ENCODE data around the gene EVI5.

EVI5 gene

DNA sequence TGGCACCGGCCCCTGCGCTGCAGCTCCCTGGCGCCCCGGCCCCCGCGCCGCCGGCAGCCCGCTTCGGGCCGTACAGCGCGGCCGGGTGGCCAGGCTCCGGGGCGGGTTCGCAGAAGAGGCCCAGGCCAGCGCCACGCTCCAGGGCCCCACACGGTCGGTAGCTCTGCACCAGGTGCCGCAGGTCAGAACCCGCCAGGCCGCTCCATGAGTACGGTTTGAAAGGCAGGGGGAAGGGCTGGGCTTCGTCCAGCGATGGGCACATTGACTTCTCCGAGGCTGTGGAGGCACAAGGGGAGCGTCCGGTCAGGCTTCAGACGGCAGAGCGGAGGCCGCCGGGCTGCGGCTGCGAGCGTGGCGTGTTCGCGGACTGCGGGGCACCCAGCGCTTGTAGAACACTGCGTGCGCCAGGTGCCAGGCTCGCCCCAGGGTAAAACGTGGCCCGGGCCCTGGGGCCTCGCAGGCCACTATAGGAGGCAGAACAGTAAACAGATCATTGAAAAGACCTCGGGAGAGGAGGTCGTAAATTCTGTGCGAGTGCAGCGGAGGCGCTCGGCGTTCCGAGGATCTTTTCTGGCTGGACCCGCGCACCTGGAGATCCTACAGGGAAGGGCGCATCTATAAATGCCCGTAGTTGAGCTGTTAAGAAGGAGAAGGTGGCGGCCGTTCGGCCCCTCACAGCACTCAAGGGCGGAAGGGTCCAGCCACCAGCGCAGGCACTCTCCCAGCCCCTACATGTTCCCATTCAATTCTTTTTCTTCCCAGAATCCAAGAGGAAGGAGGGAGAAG is 303.9 kb downstream of the EVI5 start:
- Histone ChIP-seq H3K9me3 (ENCODE audit: control insufficient read depth, low read length) (no peaks in the 10 kb centered on the region), H3K4me3 (ENCODE audit: low read length) (no peak overlapping the region), H3K36me3 (ENCODE audit: control insufficient read depth, insufficient read depth, low read length, severe bottlenecking) (no peaks in the 10 kb centered on the region), H3K9ac (ENCODE audit: low read length) (no peak overlapping the region), H3K4me1 (ENCODE audit: control insufficient read depth, insufficient read depth, low read length) (peaks cover 47% of the 10 kb centered on the region), H3K27me3 (replicated peaks; ENCODE audit: control insufficient read depth, insufficient read depth, low read length) (peaks cover 82% of the 10 kb centered on the region)
- DNase-seq (ENCODE audit: low read depth): no peak

DNA sequence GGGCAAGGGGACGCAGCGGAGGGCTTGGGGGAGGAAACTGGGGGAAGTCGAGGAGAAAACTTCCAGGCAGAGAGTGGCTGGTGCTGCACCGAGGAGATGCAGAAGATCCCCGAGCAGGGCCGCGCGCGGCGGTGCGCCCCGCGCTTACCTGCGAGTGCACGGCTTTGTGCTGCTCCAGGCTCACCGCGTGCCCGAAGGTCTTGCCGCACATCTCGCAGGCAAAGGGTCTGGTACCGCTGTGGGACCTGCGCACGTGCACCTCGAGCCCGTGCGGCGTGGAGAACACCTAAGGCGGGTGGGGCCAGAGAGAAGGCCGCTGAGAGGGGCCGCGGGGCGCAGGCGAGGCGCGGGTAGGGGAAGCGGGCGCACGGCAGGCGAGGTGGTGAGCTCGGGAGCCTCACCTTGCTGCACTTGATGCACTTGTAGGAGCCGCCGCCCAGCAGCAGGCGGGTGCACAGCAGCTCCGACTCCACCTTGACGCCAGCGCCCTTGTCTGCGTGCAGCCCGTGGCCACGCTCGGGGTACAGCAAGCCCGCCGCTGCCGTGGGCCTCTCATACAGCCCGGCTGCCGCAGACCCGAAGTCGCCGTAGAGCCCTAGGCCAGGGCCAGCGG is 304.6 kb downstream of the EVI5 start:
- H3K27me3 ChIP-seq (replicated peaks; ENCODE audit: control insufficient read depth, insufficient read depth, low read length): peaks cover 82% of the 10 kb centered on the region
- no peak overlapping the region for H3K4me3 ChIP-seq (ENCODE audit: low read length)
- DNase-seq (ENCODE audit: low read depth): no peak
- peaks cover 40% of the 10 kb centered on the region for H3K4me1 ChIP-seq (ENCODE audit: control insufficient read depth, insufficient read depth, low read length)
- no peaks in the 10 kb centered on the region for H3K9me3 ChIP-seq (ENCODE audit: control insufficient read depth, low read length)
- H3K9ac ChIP-seq (ENCODE audit: low read length): no peak overlapping the region
- no peaks in the 10 kb centered on the region for H3K36me3 ChIP-seq (ENCODE audit: control insufficient read depth, insufficient read depth, low read length, severe bottlenecking)

DNA sequence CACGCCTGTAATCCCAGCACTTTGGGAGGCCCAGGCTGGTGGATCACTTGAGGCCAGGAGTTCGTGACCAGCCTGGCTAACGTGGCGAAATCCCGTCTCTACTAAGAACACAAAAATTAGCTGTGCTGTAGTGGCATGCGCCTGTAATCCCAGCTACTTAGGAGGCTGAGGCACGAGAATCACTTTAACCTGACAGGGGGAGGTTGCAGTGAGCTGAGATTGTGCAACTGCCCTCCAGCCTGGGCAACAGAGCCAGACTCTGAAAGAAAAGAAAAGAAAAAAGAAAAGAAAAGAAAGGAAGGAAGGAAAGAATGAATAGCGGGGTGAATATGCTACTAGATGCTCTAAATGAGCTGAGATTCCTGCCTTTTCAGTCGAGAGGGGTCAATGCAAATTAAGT is 305.3 kb downstream of the EVI5 start:
- Histone ChIP-seq H3K4me3 (ENCODE audit: low read length) (no peak overlapping the region), H3K9ac (ENCODE audit: low read length) (no peak overlapping the region), H3K27me3 (replicated peaks; ENCODE audit: control insufficient read depth, insufficient read depth, low read length) (peaks cover 82% of the 10 kb centered on the region), H3K9me3 (ENCODE audit: control insufficient read depth, low read length) (no peaks in the 10 kb centered on the region), H3K36me3 (ENCODE audit: control insufficient read depth, insufficient read depth, low read length, severe bottlenecking) (no peaks in the 10 kb centered on the region), H3K4me1 (ENCODE audit: control insufficient read depth, insufficient read depth, low read length) (peaks cover 33% of the 10 kb centered on the region)
- DNase-seq (ENCODE audit: low read depth): no peak

GRCh38 chr1:92478393-92478792 is 306.5 kb downstream of the EVI5 start:
- no peak for DNase-seq (ENCODE audit: low read depth)
- no peak overlapping the region for H3K9ac ChIP-seq (ENCODE audit: low read length)
- H3K36me3 ChIP-seq (ENCODE audit: control insufficient read depth, insufficient read depth, low read length, severe bottlenecking): no peaks in the 10 kb centered on the region
- H3K27me3 ChIP-seq (replicated peaks; ENCODE audit: control insufficient read depth, insufficient read depth, low read length): peaks cover 76% of the 10 kb centered on the region
- no peaks in the 10 kb centered on the region for H3K9me3 ChIP-seq (ENCODE audit: control insufficient read depth, low read length)
- H3K4me1 ChIP-seq (ENCODE audit: control insufficient read depth, insufficient read depth, low read length): peaks cover 24% of the 10 kb centered on the region
- no peak overlapping the region for H3K4me3 ChIP-seq (ENCODE audit: low read length)

DNA sequence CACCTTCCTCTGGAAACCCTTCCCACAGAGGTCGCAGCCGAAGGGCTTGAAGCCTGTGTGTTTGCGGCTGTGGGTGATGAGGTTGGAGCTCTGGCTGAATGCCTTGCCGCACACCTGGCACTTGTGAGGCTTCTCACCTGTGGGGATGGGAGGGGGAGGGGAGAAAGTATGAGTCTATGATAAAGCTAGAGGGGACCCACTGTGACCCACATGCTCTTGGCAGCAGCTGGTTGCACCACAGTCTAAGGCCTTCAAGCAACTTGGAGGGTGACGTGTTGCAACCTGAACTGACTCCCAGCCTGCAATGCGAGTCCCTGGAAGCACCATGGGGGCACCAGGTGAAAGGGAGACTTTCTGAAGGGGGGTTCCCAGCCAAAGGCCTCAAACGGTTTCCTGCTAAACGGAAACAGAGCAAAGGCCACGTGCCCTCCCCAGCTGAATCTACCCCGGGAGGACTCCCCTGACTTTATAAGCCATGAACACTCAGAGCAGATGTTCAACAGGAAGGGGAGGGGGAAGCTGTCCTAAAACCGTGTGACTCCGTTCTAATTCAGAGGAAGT is 308.8 kb downstream of the EVI5 start:
- Histone ChIP-seq H3K36me3 (ENCODE audit: control insufficient read depth, insufficient read depth, low read length, severe bottlenecking) (no peaks in the 10 kb centered on the region), H3K4me3 (ENCODE audit: low read length) (no peak overlapping the region), H3K9me3 (ENCODE audit: control insufficient read depth, low read length) (no peaks in the 10 kb centered on the region), H3K4me1 (ENCODE audit: control insufficient read depth, insufficient read depth, low read length) (peaks cover 4% of the 10 kb centered on the region), H3K27me3 (replicated peaks; ENCODE audit: control insufficient read depth, insufficient read depth, low read length) (peaks cover 54% of the 10 kb centered on the region), H3K9ac (ENCODE audit: low read length) (no peak overlapping the region)
- no peak for DNase-seq (ENCODE audit: low read depth)

- H3K27me3 ChIP-seq (replicated peaks; ENCODE audit: control insufficient read depth, insufficient read depth, low read length): peaks cover 49% of the 10 kb centered on the region
- H3K36me3 ChIP-seq (ENCODE audit: control insufficient read depth, insufficient read depth, low read length, severe bottlenecking): no peaks in the 10 kb centered on the region
- H3K4me1 ChIP-seq (ENCODE audit: control insufficient read depth, insufficient read depth, low read length): no peaks in the 10 kb centered on the region
- H3K9ac ChIP-seq (ENCODE audit: low read length): no peak overlapping the region
- no peaks in the 10 kb centered on the region for H3K9me3 ChIP-seq (ENCODE audit: control insufficient read depth, low read length)
- H3K4me3 ChIP-seq (ENCODE audit: low read length): no peak overlapping the region
- no peak for DNase-seq (ENCODE audit: low read depth)
Measured at GRCh38 chr1:92475029-92475428, 309.9 kb downstream of the EVI5 start.

DNA sequence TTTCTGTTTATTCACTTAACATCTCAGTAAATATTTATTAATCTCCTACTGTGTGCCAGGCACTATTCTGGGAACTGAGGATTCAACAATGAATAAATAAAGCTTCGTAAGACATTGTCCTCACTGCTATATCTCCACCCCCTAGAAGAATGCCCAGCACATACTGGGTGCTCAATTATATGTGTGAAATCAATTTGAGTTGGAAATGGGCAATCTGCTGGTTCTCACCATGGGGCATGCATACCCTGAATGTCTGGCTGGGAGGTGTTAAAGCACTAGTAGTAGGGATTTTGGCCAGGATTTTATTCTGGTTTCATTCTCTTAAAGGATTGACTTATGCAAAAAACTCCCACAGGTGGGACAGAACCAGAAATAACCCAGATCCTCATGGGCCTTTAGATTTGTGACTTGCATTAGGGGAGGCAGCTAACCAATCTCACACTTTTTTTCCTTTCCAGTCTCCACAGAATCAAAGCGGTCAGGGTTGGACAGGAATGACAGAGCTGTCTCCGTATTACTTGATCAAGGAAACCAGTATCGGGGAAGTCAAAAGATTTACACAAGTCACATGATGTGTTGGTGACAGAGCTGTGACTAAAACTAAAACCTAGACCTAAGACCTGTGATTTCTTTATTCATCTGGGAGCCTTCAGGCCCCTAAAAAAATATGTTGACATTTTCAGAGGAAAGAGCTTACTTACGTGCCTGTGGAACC is 311.0 kb downstream of the EVI5 start:
- no peaks in the 10 kb centered on the region for H3K4me1 ChIP-seq (ENCODE audit: control insufficient read depth, insufficient read depth, low read length)
- no peaks in the 10 kb centered on the region for H3K36me3 ChIP-seq (ENCODE audit: control insufficient read depth, insufficient read depth, low read length, severe bottlenecking)
- DNase-seq (ENCODE audit: low read depth): no peak
- no peak overlapping the region for H3K4me3 ChIP-seq (ENCODE audit: low read length)
- H3K9ac ChIP-seq (ENCODE audit: low read length): no peak overlapping the region
- peaks cover 39% of the 10 kb centered on the region for H3K27me3 ChIP-seq (replicated peaks; ENCODE audit: control insufficient read depth, insufficient read depth, low read length)
- H3K9me3 ChIP-seq (ENCODE audit: control insufficient read depth, low read length): no peaks in the 10 kb centered on the region

GRCh38 chr1:92470216-92470615 is 314.7 kb downstream of the EVI5 start:
- H3K27me3 ChIP-seq (replicated peaks; ENCODE audit: control insufficient read depth, insufficient read depth, low read length): peaks cover 13% of the 10 kb centered on the region
- no peaks in the 10 kb centered on the region for H3K4me1 ChIP-seq (ENCODE audit: control insufficient read depth, insufficient read depth, low read length)
- no peak for DNase-seq (ENCODE audit: low read depth)
- no peaks in the 10 kb centered on the region for H3K9me3 ChIP-seq (ENCODE audit: control insufficient read depth, low read length)
- no peak overlapping the region for H3K4me3 ChIP-seq (ENCODE audit: low read length)
- H3K36me3 ChIP-seq (ENCODE audit: control insufficient read depth, insufficient read depth, low read length, severe bottlenecking): no peaks in the 10 kb centered on the region
- no peak overlapping the region for H3K9ac ChIP-seq (ENCODE audit: low read length)

DNA sequence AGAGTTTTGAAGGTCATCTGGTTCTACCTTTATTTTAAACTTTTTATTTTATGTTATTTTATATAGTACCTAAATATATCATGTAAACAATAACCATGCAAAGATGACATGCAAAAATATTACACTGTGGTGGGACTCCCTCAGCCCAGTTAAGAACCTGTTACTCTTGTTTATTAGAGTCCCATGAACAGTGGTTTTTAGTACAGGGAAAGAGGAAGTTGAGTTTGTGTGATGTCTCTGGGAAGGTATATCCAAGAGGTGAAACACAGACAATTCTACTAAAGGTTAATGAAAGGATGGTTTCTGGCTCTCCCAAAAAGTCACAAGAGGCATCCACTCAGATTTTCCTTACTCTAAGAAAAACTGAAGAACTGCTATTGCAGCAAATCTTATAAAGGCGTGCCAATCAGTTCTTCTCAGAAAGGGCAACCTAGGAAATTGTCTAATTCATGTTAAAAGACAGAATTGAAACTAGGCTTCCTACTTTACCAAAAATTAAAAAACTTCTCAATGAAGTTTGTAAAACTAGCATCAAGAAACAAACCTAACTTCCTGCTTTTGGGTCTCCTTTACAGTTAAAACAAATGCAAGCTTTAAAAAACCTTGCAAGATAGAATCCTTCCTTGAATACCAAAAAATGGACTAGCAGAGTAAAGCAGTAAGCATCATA is 318.1 kb downstream of the EVI5 start:
- H3K36me3 ChIP-seq (ENCODE audit: control insufficient read depth, insufficient read depth, low read length, severe bottlenecking): no peaks in the 10 kb centered on the region
- H3K4me1 ChIP-seq (ENCODE audit: control insufficient read depth, insufficient read depth, low read length): no peaks in the 10 kb centered on the region
- no peaks in the 10 kb centered on the region for H3K9me3 ChIP-seq (ENCODE audit: control insufficient read depth, low read length)
- no peak overlapping the region for H3K9ac ChIP-seq (ENCODE audit: low read length)
- H3K4me3 ChIP-seq (ENCODE audit: low read length): no peak overlapping the region
- no peaks in the 10 kb centered on the region for H3K27me3 ChIP-seq (replicated peaks; ENCODE audit: control insufficient read depth, insufficient read depth, low read length)
- no peak for DNase-seq (ENCODE audit: low read depth)

DNA sequence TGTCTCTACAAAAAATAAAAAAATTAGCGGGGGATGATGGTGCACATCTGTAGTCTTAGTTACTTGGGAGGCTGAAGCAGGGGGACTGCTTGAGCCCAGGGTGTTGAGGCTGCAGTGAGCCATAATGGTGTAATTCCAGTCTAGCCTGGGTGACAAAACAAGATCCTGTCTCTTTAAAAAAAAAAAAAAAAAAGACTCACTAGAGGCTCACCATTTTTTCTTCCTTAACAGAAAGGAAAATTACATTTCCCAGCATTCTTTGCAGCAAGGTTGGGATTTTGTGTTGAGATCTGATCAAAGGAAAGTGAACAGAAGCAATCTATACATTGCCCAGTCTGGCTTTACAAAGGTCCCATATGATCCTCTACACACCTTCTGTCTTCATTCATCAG is 319.7 kb downstream of the EVI5 start:
- Histone ChIP-seq H3K4me1 (ENCODE audit: control insufficient read depth, insufficient read depth, low read length) (no peaks in the 10 kb centered on the region), H3K36me3 (ENCODE audit: control insufficient read depth, insufficient read depth, low read length, severe bottlenecking) (no peaks in the 10 kb centered on the region), H3K9ac (ENCODE audit: low read length) (no peak overlapping the region), H3K9me3 (ENCODE audit: control insufficient read depth, low read length) (no peaks in the 10 kb centered on the region), H3K27me3 (replicated peaks; ENCODE audit: control insufficient read depth, insufficient read depth, low read length) (no peaks in the 10 kb centered on the region), H3K4me3 (ENCODE audit: low read length) (no peak overlapping the region)
- no peak for DNase-seq (ENCODE audit: low read depth)
